Gastrocnemius medialis (tissue), 4 donors: ENCODE measurements around the gene GCK.

ENCODE experiments used
- POLR2A ChIP-seq, 2 donors: fragments of 450-650 bp; IDR thresholded peaks; one replicate each; pipeline ENCODE4 v1.6.1; 2017; ENCODE audit warnings: antibody characterized with exemption in 2 of 2, mild to moderate bottlenecking in 2 of 2, moderate library complexity in 2 of 2
- TF ChIP-seq, protein P1 (sequence below), 5 experiments: fragments of 450-650 bp in 3 of 5; fragments of 200-600 bp in 2 of 5; sonication (generic) in 2 of 5; IDR thresholded peaks in 4 of 5; conservative IDR thresholded peaks in 1 of 5; 1 replicate in 4 of 5; 2 replicates in 1 of 5; pipeline ENCODE4 v1.5.1; 2016 to 2019; ENCODE audit warnings: antibody characterized with exemption in 5 of 5, mild to moderate bottlenecking in 3 of 5, moderate library complexity in 3 of 5

DNA sequence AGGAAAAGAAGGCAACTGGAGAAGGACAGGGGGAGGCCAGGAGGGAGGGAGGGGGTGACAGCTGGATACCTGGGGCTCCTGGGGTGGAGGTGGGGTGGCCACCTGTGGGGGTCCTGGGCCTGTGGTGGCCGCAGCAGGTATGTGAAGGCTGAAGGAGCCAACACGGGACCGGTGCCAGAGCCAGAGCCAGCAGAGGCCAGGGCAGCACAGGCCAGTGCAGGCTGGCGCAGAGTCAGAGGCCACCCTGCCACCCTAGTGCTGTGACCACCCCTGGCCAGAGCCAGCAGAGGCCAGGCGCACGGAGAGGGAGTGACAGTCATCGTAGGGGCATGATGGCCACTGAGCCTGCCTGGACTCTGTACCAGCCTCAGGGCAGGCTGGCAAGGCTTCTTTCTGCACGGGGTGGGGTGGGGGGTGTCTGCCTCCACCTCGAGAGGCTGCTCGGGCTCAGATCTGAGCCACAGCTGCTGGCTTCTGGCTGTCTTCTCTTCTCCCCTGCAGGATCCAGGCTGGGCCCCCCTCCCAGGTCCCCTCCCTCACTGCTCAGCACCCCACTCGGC is 40.4 kb upstream of the GCK start:
- TF ChIP-seq, protein P1, sequence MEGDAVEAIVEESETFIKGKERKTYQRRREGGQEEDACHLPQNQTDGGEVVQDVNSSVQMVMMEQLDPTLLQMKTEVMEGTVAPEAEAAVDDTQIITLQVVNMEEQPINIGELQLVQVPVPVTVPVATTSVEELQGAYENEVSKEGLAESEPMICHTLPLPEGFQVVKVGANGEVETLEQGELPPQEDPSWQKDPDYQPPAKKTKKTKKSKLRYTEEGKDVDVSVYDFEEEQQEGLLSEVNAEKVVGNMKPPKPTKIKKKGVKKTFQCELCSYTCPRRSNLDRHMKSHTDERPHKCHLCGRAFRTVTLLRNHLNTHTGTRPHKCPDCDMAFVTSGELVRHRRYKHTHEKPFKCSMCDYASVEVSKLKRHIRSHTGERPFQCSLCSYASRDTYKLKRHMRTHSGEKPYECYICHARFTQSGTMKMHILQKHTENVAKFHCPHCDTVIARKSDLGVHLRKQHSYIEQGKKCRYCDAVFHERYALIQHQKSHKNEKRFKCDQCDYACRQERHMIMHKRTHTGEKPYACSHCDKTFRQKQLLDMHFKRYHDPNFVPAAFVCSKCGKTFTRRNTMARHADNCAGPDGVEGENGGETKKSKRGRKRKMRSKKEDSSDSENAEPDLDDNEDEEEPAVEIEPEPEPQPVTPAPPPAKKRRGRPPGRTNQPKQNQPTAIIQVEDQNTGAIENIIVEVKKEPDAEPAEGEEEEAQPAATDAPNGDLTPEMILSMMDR (IDR thresholded peaks at IDR 0.05 in 4 of 5, conservative IDR thresholded peaks at IDR 0.05 in 1 of 5) = no peak
- TF ChIP-seq POLR2A (IDR thresholded peaks at IDR 0.05) = no peak
